A549 (cell line): Measurements from ENCODE around the gene DQX1. TPM values are rescaled to one million over a fixed set of nuclear protein-coding genes. Genes with fewer than 3 reads are reported as not detected.
A peak's percentile ranks its signal among the peaks of the same experiment; 100 is the strongest.

Experiments used
- CBX2 ChIP-seq: fragments of 200-600 bp; sonication (generic); IDR thresholded peaks from 2 replicates; pipeline ENCODE4 v1.6.1; 2016; ENCODE audit warnings: low read depth, mild to moderate bottlenecking, borderline replicate concordance
- CEBPB ChIP-seq, 2 experiments: fragments of >200 bp in 1 of 2; sonication (Bioruptor Twin) in 1 of 2; formaldehyde crosslinking in 1 of 2; IDR thresholded peaks; 2 replicates each; pipeline ENCODE4 v1.6.1; 2012 to 2016
- CHD4 ChIP-seq: fragments of 200-600 bp; sonication (generic); IDR thresholded peaks from 2 replicates; pipeline ENCODE4 v1.6.1; 2016; ENCODE audit warnings: antibody characterized with exemption, mild to moderate bottlenecking, borderline replicate concordance
- E2F6 ChIP-seq: IDR thresholded peaks from 2 replicates; pipeline ENCODE4 v1.6.1; 2012; ENCODE audit warnings: low read depth, borderline replicate concordance
- EHMT2 ChIP-seq: fragments of 200-600 bp; sonication (generic); IDR thresholded peaks from 2 replicates; pipeline ENCODE4 v1.6.1; 2016; ENCODE audit warnings: antibody characterized with exemption, low read depth, mild to moderate bottlenecking, moderate library complexity
- FOSL2 ChIP-seq, 2 experiments: fragments of 450-650 bp in 1 of 2; fragments of >200 bp in 1 of 2; sonication (Bioruptor Twin) in 1 of 2; formaldehyde crosslinking; IDR thresholded peaks; 2 replicates each; pipeline versions ENCODE4 v1.5.0 to v1.6.1; 2016 to 2020; ENCODE audit warnings: mild to moderate bottlenecking in 1 of 2, moderate library complexity in 1 of 2
- GATA3 ChIP-seq: IDR thresholded peaks from 2 replicates; pipeline ENCODE4 v1.6.1; 2012; ENCODE audit warnings: borderline replicate concordance
- HMGXB4 ChIP-seq: fragments of 250-450 bp; sonication (Bioruptor Pico); IDR thresholded peaks from 2 replicates; pipeline ENCODE4 v1.5.0; 2021; ENCODE audit warnings: mild to moderate bottlenecking, moderate library complexity, borderline replicate concordance
- HOXB5 ChIP-seq: fragments of 250-450 bp; sonication (Bioruptor Pico); IDR thresholded peaks from 2 replicates; pipeline ENCODE4 v1.5.0; 2020; ENCODE audit warnings: mild to moderate bottlenecking, moderate library complexity
- JUN ChIP-seq, 2 experiments: fragments of >200 bp; sonication (Bioruptor Twin); formaldehyde crosslinking; IDR thresholded peaks; 2 replicates in 1 of 2; 3 replicates in 1 of 2; pipeline ENCODE4 v1.6.1; 2016 to 2017
- JUNB ChIP-seq: fragments of >200 bp; sonication (Bioruptor Twin); formaldehyde crosslinking; IDR thresholded peaks from 2 replicates; pipeline ENCODE4 v1.6.1; 2016
- KDM5A ChIP-seq: fragments of 200-600 bp; sonication (generic); IDR thresholded peaks from 2 replicates; pipeline ENCODE4 v1.6.1; 2016; ENCODE audit warnings: antibody characterized with exemption, mild to moderate bottlenecking
- MYC ChIP-seq: IDR thresholded peaks from 2 replicates; pipeline ENCODE4 v1.6.1; 2012; ENCODE audit warnings: mild to moderate bottlenecking, inconsistent platforms, low read length, improper control_type of control experiment, borderline replicate concordance
- NFE2L2 ChIP-seq: fragments of 150-350 bp; conservative IDR thresholded peaks from 2 replicates; pipeline ENCODE4 v1.6.1; 2014; ENCODE audit warnings: low read length
- NPAS2 ChIP-seq: fragments of 250-450 bp; sonication (Bioruptor Pico); IDR thresholded peaks from 2 replicates; pipeline ENCODE4 v1.8.0; 2022; ENCODE audit warnings: mild to moderate bottlenecking, moderate library complexity, borderline replicate concordance
- PHF8 ChIP-seq: fragments of 200-600 bp; sonication (generic); IDR thresholded peaks from 2 replicates; pipeline ENCODE4 v1.6.1; 2016; ENCODE audit warnings: low read depth, mild to moderate bottlenecking, antibody characterized with exemption, moderate library complexity, borderline replicate concordance
- POLR2AphosphoS2 ChIP-seq: conservative IDR thresholded peaks from 2 replicates; pipeline ENCODE4 v1.6.1; 2012; ENCODE audit warnings: low read length, improper control_type of control experiment, inconsistent platforms
- RAD21 ChIP-seq, 2 experiments: fragments of >200 bp in 1 of 2; sonication (Bioruptor Twin) in 1 of 2; formaldehyde crosslinking in 1 of 2; IDR thresholded peaks in 1 of 2; conservative IDR thresholded peaks in 1 of 2; 2 replicates in 1 of 2; 3 replicates in 1 of 2; pipeline ENCODE4 v1.6.1; 2012 to 2018; ENCODE audit warnings: inconsistent platforms in 1 of 2
- REST ChIP-seq: fragments of 200-600 bp; sonication (generic); IDR thresholded peaks from 2 replicates; pipeline ENCODE4 v1.6.1; 2016; ENCODE audit warnings: antibody characterized with exemption, mild to moderate bottlenecking, moderate library complexity
- RNF2 ChIP-seq: fragments of 200-600 bp; sonication (generic); IDR thresholded peaks from 2 replicates; pipeline ENCODE4 v1.6.1; 2016; ENCODE audit warnings: low read depth, mild to moderate bottlenecking, antibody characterized with exemption, moderate library complexity, borderline replicate concordance
- SMC3 ChIP-seq: fragments of >200 bp; sonication (Bioruptor Twin); formaldehyde crosslinking; IDR thresholded peaks from 3 replicates; pipeline ENCODE4 v1.6.1; 2018; ENCODE audit warnings: inconsistent platforms
- TP53 ChIP-seq: fragments of 250-450 bp; sonication (Bioruptor Pico); IDR thresholded peaks from 2 replicates; pipeline ENCODE4 v1.5.0; 2021; ENCODE audit warnings: mild to moderate bottlenecking, moderate library complexity
- USF2 ChIP-seq: fragments of 450-650 bp; IDR thresholded peaks from 2 replicates; pipeline ENCODE4 v1.6.1; 2014; ENCODE audit warnings: antibody characterized with exemption
- ZNF302 ChIP-seq: fragments of 250-450 bp; sonication (Bioruptor Pico); IDR thresholded peaks from 2 replicates; pipeline ENCODE4 v1.9.0; 2021; ENCODE audit warnings: inconsistent platforms, mild to moderate bottlenecking, moderate library complexity
- polyA plus RNA-seq, 4 experiments: library from polyadenylated mRNA; depleted of rRNA in 3 of 4; stranded (reverse); fragments of >200 nt; fragmentation: RNase III in 1 of 4; extraction: RNeasy Plus Mini Kit Qiagen cat#74134 plus additional on column Dnase treatment in 1 of 4; gene quantifications; 2 replicates in 3 of 4; 3 replicates in 1 of 4; pipeline ENCODE4 v1.2.3, GENCODE V29; 2011 to 2017
- TF ChIP-seq, protein P1 (sequence below): fragments of >200 bp; sonication (Bioruptor Twin); formaldehyde crosslinking; IDR thresholded peaks from 3 replicates; pipeline ENCODE4 v1.5.1; 2016
- TF ChIP-seq, protein P2 (sequence below): fragments of >200 bp; sonication (Bioruptor Twin); formaldehyde crosslinking; IDR thresholded peaks from 2 replicates; pipeline ENCODE4 v1.6.1; 2016
- TF ChIP-seq, protein P3 (sequence below): fragments of >200 bp; sonication (Bioruptor Twin); formaldehyde crosslinking; IDR thresholded peaks from 3 replicates; pipeline ENCODE4 v1.6.1; 2016
- TF ChIP-seq, protein P4 (sequence below): IDR thresholded peaks from 2 replicates; pipeline ENCODE4 v1.6.1; 2012

The DQX1 gene
- polyA plus RNA-seq, 2 of the 4 experiments (the other 2 are of a cell fraction): 0.15 to 0.39 TPM

GRCh38 chr2:74472086-74472944 is 53.7 kb downstream of the DQX1 start, which contains the start of gene MRPL53 (continued):
- TF ChIP-seq REST (0 out of 2 replicates have a peak, but pooled peaks have one; percentile 24), EHMT2 (no peak), RAD21 (conservative IDR thresholded peaks at IDR 0.05 in 1 of 2, IDR thresholded peaks at IDR 0.05 in 1 of 2) (no peak), HMGXB4 (CRISPR knock-in tag) (no peak), CBX2 (no peak), CEBPB (IDR thresholded peaks at IDR 0.05) (no peak; a peak in 1 of 4 replicates), KDM5A (peak; percentile 92), ZNF302 (CRISPR knock-in tag) (no peak), CHD4 (no peak), NFE2L2 (no peak), JUNB (no peak), HOXB5 (CRISPR knock-in tag) (no peak), RNF2 (no peak), TP53 (CRISPR knock-in tag) (0 out of 2 replicates have a peak, but pooled peaks have one; percentile 56), MYC (no peak), E2F6 (peak; percentile 44; the same call in 1 of the 2 replicates), SMC3 (no peak), POLR2AphosphoS2 (peak; percentile 92), JUN (IDR thresholded peaks at IDR 0.05) (peak; percentile 88 to 100), NPAS2 (CRISPR knock-in tag) (no peak), FOSL2 (IDR thresholded peaks at IDR 0.05) (no peak), FOSL2 (CRISPR knock-in tag; IDR thresholded peaks at IDR 0.05) (peak; percentile 39; the same call in 1 of the 2 replicates), PHF8 (peak; percentile 73), GATA3 (peak; percentile 83), USF2 (0 out of 2 replicates have a peak, but pooled peaks have one; percentile 9)
- TF ChIP-seq, protein P1, sequence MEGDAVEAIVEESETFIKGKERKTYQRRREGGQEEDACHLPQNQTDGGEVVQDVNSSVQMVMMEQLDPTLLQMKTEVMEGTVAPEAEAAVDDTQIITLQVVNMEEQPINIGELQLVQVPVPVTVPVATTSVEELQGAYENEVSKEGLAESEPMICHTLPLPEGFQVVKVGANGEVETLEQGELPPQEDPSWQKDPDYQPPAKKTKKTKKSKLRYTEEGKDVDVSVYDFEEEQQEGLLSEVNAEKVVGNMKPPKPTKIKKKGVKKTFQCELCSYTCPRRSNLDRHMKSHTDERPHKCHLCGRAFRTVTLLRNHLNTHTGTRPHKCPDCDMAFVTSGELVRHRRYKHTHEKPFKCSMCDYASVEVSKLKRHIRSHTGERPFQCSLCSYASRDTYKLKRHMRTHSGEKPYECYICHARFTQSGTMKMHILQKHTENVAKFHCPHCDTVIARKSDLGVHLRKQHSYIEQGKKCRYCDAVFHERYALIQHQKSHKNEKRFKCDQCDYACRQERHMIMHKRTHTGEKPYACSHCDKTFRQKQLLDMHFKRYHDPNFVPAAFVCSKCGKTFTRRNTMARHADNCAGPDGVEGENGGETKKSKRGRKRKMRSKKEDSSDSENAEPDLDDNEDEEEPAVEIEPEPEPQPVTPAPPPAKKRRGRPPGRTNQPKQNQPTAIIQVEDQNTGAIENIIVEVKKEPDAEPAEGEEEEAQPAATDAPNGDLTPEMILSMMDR: no peak
- TF ChIP-seq, protein P2, sequence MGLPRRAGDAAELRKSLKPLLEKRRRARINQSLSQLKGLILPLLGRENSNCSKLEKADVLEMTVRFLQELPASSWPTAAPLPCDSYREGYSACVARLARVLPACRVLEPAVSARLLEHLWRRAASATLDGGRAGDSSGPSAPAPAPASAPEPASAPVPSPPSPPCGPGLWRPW: no peak
- TF ChIP-seq, protein P3, sequence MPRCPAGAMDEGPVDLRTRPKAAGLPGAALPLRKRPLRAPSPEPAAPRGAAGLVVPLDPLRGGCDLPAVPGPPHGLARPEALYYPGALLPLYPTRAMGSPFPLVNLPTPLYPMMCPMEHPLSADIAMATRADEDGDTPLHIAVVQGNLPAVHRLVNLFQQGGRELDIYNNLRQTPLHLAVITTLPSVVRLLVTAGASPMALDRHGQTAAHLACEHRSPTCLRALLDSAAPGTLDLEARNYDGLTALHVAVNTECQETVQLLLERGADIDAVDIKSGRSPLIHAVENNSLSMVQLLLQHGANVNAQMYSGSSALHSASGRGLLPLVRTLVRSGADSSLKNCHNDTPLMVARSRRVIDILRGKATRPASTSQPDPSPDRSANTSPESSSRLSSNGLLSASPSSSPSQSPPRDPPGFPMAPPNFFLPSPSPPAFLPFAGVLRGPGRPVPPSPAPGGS: peak; percentile 97
- TF ChIP-seq, protein P4, sequence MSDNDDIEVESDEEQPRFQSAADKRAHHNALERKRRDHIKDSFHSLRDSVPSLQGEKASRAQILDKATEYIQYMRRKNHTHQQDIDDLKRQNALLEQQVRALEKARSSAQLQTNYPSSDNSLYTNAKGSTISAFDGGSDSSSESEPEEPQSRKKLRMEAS: peak; percentile 95
